NCI-H446 (cell line): ENCODE results near the gene GPATCH4.
"Not testable (repeated sequence)": the region's sequence is repeated elsewhere in the genome, so short reads cannot be mapped to it uniquely, and the experiment has no call there.

ENCODE experiments used
- DNase-seq, 2 experiments: peaks; one replicate each; lab custom pipeline; 2025; lab: John Stamatoyannopoulos, UW

GPATCH4 gene

GRCh38 chr1:156598125-156598524 lies 3.2 kb downstream of the GPATCH4 start:
- DNase-seq = no peak

- DNase-seq = no peak
These were observed 4.9 kb downstream of the GPATCH4 start for GRCh38 chr1:156596426-156596825.

- DNase-seq = no peak
These were observed 6.3 kb downstream of the GPATCH4 start for GRCh38 chr1:156595016-156595415.

GRCh38 chr1:156594190-156594589 lies 7.1 kb downstream of the GPATCH4 start:
- DNase-seq = no peak

- DNase-seq = no peak
These were observed 7.7 kb downstream of the GPATCH4 start for GRCh38 chr1:156593661-156593989.

GRCh38 chr1:156592910-156593660 lies 8.2 kb downstream of the GPATCH4 start:
- no peak for DNase-seq

- DNase-seq = no peak
These were observed 8.9 kb downstream of the GPATCH4 start for GRCh38 chr1:156592158-156592909.

GRCh38 chr1:156591432-156592157 lies 9.7 kb downstream of the GPATCH4 start, which contains the start of gene NAXE:
TSS of gene NAXE (plus strand) at chr1:156591776. CDS start at chr1:156591805, 29 bp downstream.
- peak in 1 of 2 experiments; percentile 73 for DNase-seq

GRCh38 chr1:156591181-156591431 lies 10.2 kb downstream of the GPATCH4 start:
- no peak for DNase-seq

GRCh38 chr1:156590326-156591180 lies 10.7 kb downstream of the GPATCH4 start:
- DNase-seq = no peak

GRCh38 chr1:156589546-156589945 lies 11.7 kb downstream of the GPATCH4 start:
- DNase-seq = no peak

GRCh38 chr1:156587927-156588326 lies 13.4 kb downstream of the GPATCH4 start:
- not testable (repeated sequence) for DNase-seq

GRCh38 chr1:156586892-156587477 lies 14.3 kb downstream of the GPATCH4 start:
- DNase-seq = no peak

GRCh38 chr1:156586323-156586722 lies 15.0 kb downstream of the GPATCH4 start:
- DNase-seq = no peak

GRCh38 chr1:156584813-156585212 lies 16.5 kb downstream of the GPATCH4 start:
- no peak for DNase-seq

- peak; percentile 74 to 87 for DNase-seq
These were observed 17.3 kb downstream of the GPATCH4 start for GRCh38 chr1:156583821-156584622.

GRCh38 chr1:156582388-156583017 lies 18.8 kb downstream of the GPATCH4 start:
- no peak for DNase-seq

- DNase-seq = no peak
These were observed 19.5 kb downstream of the GPATCH4 start for GRCh38 chr1:156581661-156582387.

- DNase-seq = no peak
These were observed 21.8 kb downstream of the GPATCH4 start, which contains the start of gene TTC24 for GRCh38 chr1:156579472-156579871. TSS of gene TTC24 (plus strand) at chr1:156579723. CDS start at chr1:156581365, 1,642 bp downstream.
